GM18499 (cell line): Measurements from ENCODE around the gene TPRA1.
"Not testable (repeated sequence)": the region's sequence is repeated elsewhere in the genome, so short reads cannot be mapped to it uniquely, and the experiment has no call there.

Experiments
- ATAC-seq: cut with Tn5 transposase; IDR thresholded peaks from one replicate; pipeline ENCODE4 v1.9.1; 2021; ENCODE audit warnings: moderate number of reproducible peaks; ENCODE audit not compliant: insufficient read depth, unreplicated experiment

The TPRA1 gene

DNA sequence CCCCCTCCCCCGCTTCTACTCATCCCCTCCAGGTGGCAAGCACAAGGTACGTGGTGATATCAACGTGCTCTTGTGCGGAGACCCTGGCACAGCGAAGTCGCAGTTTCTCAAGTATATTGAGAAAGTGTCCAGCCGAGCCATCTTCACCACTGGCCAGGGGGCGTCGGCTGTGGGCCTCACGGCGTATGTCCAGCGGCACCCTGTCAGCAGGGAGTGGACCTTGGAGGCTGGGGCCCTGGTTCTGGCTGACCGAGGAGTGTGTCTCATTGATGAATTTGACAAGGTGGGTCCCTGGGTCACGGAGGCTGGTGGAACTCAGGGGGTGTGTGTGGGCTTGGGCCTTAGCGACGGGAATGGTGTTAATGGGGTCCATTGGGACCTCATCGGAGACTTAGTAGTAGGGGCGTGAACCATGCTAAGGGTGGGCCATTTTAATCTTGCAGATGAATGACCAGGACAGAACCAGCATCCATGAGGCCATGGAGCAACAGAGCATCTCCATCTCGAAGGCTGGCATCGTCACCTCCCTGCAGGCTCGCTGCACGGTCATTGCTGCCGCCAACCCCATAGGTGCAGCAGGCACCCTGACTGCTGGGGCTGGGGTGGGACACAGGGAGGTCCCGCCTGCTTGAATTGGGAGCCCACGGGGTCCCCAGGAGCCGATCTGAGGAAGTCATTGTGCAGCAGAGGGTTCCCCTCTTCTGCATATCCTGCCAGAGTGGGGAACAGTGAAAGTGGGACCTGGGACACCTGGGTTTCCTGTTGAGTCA lies 26.5 kb upstream of the TPRA1 start:
- ATAC-seq = no peak

- no peak for ATAC-seq
Observed at GRCh38 chr3:127615631-127616305, 25.2 kb upstream of the TPRA1 start.

- ATAC-seq = no peak
Observed at GRCh38 chr3:127614928-127615589, 24.5 kb upstream of the TPRA1 start.

GRCh38 chr3:127613406-127613805 lies 22.9 kb upstream of the TPRA1 start:
- ATAC-seq = no peak

DNA sequence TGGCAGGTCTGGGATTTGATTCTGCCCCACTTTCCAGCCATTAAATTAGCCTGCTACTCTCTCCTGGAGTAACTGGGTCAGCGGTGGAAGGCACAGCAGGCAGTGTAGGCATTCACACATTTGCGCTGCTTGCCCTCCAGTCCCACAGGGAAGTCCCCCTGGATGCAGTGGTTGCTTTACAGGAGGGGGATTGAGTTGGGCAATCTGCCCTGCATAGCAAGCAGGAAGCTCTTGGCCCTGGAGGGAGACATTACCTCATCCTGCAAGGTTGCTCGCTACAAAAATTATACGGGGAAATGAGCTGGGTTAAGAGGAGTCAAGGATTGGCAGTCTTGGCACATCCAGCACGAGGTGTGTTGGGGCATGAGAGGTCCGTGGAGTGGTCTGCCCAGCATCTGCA lies 22.4 kb upstream of the TPRA1 start:
- ATAC-seq = no peak

GRCh38 chr3:127611251-127611650 lies 20.7 kb upstream of the TPRA1 start:
- ATAC-seq = no peak

DNA sequence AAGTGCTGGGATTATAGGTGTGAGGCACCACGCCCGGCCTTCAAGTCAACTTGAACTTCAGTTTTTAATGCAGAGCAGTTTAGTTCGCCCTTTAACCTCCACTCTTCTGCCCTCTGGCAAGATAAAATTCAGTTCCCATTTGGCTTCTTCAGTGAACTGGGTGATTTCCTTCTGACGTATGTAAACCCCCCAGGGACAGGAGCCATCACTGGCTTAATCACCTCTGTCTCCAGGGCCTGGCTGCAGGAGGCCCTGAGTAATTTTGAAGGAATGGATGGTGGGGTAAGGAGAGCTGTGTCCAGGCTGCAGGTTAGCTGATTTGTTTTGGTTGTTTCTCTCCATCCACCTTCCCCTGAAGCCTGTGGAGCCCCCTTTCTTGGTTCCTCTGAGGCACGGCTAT lies 19.6 kb upstream of the TPRA1 start:
- no peak for ATAC-seq

GRCh38 chr3:127608362-127608718 lies 17.8 kb upstream of the TPRA1 start:
- ATAC-seq = no peak

DNA sequence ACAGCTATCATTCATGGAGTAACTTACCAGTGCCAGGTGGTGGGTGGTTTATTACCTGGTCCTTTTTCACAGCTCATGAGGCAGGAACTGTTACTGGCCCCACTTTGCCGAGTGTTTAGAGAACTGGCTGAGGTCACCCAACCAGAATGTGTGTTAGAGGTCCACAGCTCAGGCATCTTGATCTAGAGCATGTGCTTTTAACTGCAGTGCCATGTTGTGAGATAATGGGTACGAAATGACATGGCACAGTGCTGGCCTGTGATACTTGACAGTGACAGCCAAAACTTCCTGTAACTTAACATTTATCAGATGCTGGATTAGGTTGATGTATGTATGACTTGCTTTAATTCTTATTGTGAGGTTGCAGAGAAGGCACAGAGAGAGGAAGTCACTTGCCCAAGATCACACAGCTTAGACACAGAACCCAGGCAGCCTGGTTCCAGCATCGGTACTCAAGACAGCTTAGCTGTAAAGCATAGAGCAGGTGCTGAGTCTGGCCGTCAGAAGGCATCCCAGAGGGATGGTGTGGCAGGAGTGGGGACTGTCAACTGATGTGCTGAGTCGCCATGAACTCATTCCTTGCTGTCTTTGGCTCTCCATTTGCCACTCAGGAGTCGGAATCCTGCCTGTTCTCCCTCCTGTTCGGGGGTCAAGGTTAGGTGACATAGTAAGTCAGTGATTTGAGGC lies 17.3 kb upstream of the TPRA1 start:
- ATAC-seq = no peak

GRCh38 chr3:127606981-127607595 lies 16.6 kb upstream of the TPRA1 start:
- ATAC-seq = no peak

GRCh38 chr3:127606086-127606805 lies 15.7 kb upstream of the TPRA1 start:
- ATAC-seq = no peak

GRCh38 chr3:127605547-127605946 lies 15.0 kb upstream of the TPRA1 start:
- ATAC-seq = not testable (repeated sequence)

DNA sequence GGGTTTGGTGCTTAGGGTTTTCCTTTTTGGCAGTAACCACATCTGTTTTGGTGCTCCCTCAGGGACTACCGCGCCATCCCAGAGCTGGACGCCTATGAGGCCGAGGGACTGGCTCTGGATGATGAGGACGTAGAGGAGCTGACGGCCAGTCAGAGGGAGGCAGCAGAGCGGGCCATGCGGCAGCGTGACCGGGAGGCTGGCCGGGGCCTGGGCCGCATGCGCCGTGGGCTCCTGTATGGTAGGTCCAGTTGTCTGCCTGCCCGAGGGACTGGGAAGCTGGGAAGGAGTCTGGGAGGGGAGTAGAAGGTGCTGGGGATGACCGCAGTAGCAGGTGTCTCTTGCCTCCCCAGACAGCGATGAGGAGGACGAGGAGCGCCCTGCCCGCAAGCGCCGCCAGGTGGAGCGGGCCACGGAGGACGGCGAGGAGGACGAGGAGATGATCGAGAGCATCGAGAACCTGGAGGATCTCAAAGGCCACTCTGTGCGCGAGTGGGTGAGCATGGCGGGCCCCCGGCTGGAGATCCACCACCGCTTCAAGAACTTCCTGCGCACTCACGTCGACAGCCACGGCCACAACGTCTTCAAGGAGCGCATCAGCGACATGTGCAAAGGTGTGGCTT lies 14.1 kb upstream of the TPRA1 start:
- ATAC-seq = no peak

DNA sequence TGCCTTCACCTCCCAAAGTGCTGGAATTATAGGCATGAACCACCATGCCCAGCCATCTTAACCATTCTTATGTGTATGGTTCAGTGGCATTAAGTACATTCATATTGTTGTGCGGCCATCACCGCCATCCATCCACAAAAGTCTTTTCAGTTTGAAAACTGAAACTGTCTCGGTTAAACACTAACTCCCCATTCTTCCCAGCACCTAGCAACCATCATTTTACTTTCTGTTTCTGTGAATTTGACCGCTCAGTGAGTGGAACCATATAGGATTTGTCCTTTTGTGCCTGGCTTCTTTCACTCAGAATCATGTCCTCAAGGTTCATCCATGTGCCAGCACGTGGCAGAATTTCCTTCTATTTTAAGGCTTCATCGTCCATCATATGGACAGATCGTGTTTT lies 13.5 kb upstream of the TPRA1 start:
- no peak for ATAC-seq

GRCh38 chr3:127600749-127601456 lies 10.4 kb upstream of the TPRA1 start:
- ATAC-seq = no peak

- ATAC-seq = no peak
Observed at GRCh38 chr3:127598841-127599570, 8.5 kb upstream of the TPRA1 start.

DNA sequence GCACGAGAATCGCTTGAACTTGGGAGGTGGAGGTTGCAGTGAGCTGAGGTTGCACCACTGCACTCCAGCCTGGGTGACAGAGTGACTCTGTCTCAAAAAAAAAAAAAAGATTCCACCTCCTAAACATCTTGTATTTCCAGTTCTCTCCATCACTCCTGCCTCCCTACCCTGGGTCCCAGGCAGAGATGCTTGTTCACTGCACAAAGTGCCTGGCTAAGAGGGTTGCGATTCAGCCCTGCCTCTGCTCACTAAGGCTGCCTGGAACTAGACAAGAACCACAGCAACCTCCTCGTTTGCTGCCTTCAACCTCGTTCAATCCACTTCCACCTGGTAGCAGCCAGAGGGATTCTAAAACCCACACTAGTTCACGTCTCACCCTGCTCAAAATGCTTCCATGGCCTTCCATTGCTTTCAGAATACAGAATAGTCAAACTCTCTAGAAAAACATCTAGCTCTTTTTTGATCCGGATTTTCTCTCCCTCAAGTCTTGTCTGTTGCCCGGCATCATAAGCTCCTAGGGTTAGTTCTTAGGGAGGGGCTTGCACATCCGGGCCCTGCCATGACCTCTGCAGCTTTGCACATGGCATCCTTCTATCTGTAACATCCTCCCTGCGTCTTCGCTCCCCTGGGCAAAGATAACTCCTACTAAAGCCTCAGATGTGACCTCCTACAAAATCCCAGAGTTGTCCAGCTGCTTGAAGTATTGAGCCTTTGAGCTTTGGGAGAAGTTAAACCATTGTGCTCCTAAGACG lies 6.7 kb upstream of the TPRA1 start:
- ATAC-seq = no peak

DNA sequence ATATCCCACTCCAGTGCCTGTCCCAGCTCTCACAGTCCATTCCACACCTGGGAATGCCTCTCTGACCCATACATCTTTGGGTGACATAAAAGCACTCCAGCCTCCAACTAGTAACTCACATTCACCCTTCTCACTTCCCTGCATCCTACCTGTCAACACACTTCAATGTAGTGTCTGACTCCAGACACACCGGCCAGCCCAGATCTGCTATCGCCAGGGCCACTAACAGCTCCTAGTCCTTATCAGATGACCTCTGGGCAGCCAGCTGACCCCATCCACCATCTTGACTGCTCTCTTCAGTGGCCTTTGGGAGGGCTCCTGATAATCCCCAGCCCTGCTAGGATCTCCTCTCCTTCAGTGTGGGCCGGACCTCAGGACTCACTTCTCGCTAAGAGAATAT lies 4.8 kb upstream of the TPRA1 start:
- no peak for ATAC-seq
